Naive thymus-derived CD4-positive, alpha-beta T cell (primary cell): ENCODE results near the gene KRT6C. TPM values are rescaled to one million over a fixed set of nuclear protein-coding genes. Genes with fewer than 3 reads are reported as not detected.
"Not testable (repeated sequence)": the region's sequence is repeated elsewhere in the genome, so short reads cannot be mapped to it uniquely, and the experiment has no call there.

Source experiments
- ATAC-seq: fragments of 150-1000 bp; cut with Tn5 transposase; 2 replicates; pipeline ENCODE4 v1.10.0; 2021; ENCODE audit warnings: mild to moderate bottlenecking, moderate library complexity
- CTCF ChIA-PET: fragments of 350-600 bp; sonication (Branson Sonifier 250); formaldehyde crosslinking; loops from one replicate; lab custom pipeline; 2021; ENCODE audit warnings: antibody characterized with exemption; lab: Charles Lee
- POLR2A ChIA-PET: fragments of 350-600 bp; sonication (Branson Sonifier 250); formaldehyde crosslinking; loops from one replicate; lab custom pipeline; 2021; ENCODE audit warnings: antibody characterized with exemption, inconsistent platforms; lab: Charles Lee
- DNase-seq, 9 donors: peaks; one replicate each; pipeline versions ENCODE4 v3.0.0 to v3.0.0-alpha.2; 2020 to 2022; ENCODE audit warnings: mixed read lengths in 1 of 9
- H3K27ac ChIP-seq: one replicate; pipeline ENCODE4 v1.7.0; 2013; ENCODE audit warnings: mild to moderate bottlenecking, low read depth, low read length, moderate library complexity
- H3K27me3 ChIP-seq, 2 donors: one replicate each; pipeline ENCODE4 v1.7.0; 2013; ENCODE audit warnings: low read length in 2 of 2, mild to moderate bottlenecking in 2 of 2, moderate library complexity in 2 of 2; ENCODE audit not compliant: control insufficient read depth in 2 of 2, insufficient read depth in 2 of 2
- H3K36me3 ChIP-seq, 3 experiments: 1 replicate in 2 of 3; 2 replicates in 1 of 3; pipeline ENCODE4 v1.7.0; 2013; ENCODE audit warnings: low read length in 3 of 3, mild to moderate bottlenecking in 3 of 3, moderate library complexity in 1 of 3; ENCODE audit not compliant: insufficient read depth in 3 of 3, control insufficient read depth in 2 of 3
- H3K4me1 ChIP-seq, 2 donors: one replicate each; pipeline ENCODE4 v1.7.0; 2013; ENCODE audit warnings: low read length in 2 of 2, mild to moderate bottlenecking in 2 of 2, moderate library complexity in 1 of 2; ENCODE audit not compliant: control insufficient read depth in 2 of 2, insufficient read depth in 2 of 2
- H3K4me3 ChIP-seq: 2 replicates; pipeline ENCODE4 v1.7.0; 2013; ENCODE audit warnings: mild to moderate bottlenecking, low read length
- H3K9me3 ChIP-seq, 3 experiments: 1 replicate in 2 of 3; 2 replicates in 1 of 3; pipeline ENCODE4 v1.7.0; 2013; ENCODE audit warnings: low read length in 3 of 3; ENCODE audit not compliant: control insufficient read depth in 2 of 3
- H3K27ac Mint-ChIP-seq, 9 donors: one replicate each; pipeline ENCODE4 v1.8.0; 2020 to 2022; ENCODE audit warnings: mixed read lengths in 9 of 9, mild to moderate bottlenecking in 8 of 9, moderate library complexity in 5 of 9, inconsistent platforms in 2 of 9
- H3K27me3 Mint-ChIP-seq, 5 donors: one replicate each; pipeline ENCODE4 v1.8.0; 2021 to 2022; ENCODE audit warnings: mixed read lengths in 5 of 5, mild to moderate bottlenecking in 1 of 5
- H3K36me3 Mint-ChIP-seq, 5 donors: one replicate each; pipeline ENCODE4 v1.8.0; 2020 to 2022; ENCODE audit warnings: mixed read lengths in 5 of 5, mild to moderate bottlenecking in 3 of 5, inconsistent platforms in 1 of 5
- H3K4me1 Mint-ChIP-seq, 7 donors: one replicate each; pipeline ENCODE4 v1.8.0; 2020 to 2022; ENCODE audit warnings: mixed read lengths in 7 of 7, mild to moderate bottlenecking in 3 of 7, inconsistent platforms in 1 of 7
- H3K4me3 Mint-ChIP-seq, 10 donors: one replicate each; pipeline ENCODE4 v1.8.0; 2020 to 2022; ENCODE audit warnings: mild to moderate bottlenecking in 10 of 10, mixed read lengths in 10 of 10, moderate library complexity in 6 of 10, inconsistent platforms in 2 of 10
- H3K9me3 Mint-ChIP-seq, 11 donors: one replicate each; pipeline ENCODE4 v1.8.0; 2020 to 2022; ENCODE audit warnings: mixed read lengths in 11 of 11, mild to moderate bottlenecking in 4 of 11, inconsistent platforms in 1 of 11, moderate library complexity in 1 of 11
- intact Hi-C, 2 donors: fragments of 100-400 bp; cut with micrococcal nuclease; formaldehyde crosslinking; loops; one replicate each; pipeline ENCODE4 v1.15.1; 2023
- polyA plus RNA-seq, 2 donors: library from polyadenylated mRNA; unstranded; fragments of 300-500 nt; fragmentation: Illumina TruSeq; gene quantifications; one replicate each; pipeline ENCODE4 v1.2.3, GENCODE V29; 2021
- total RNA-seq, 6 experiments: library from RNA in 5 of 6; stranded (reverse) in 5 of 6; gene quantifications; 1 replicate in 5 of 6; 2 replicates in 1 of 6; pipeline ENCODE4 v1.2.3 and lab custom pipeline; 2021 to 2026

KRT6C gene
- total and polyA plus RNA-seq, 7 experiments from 2014 or later, result not detected

DNA sequence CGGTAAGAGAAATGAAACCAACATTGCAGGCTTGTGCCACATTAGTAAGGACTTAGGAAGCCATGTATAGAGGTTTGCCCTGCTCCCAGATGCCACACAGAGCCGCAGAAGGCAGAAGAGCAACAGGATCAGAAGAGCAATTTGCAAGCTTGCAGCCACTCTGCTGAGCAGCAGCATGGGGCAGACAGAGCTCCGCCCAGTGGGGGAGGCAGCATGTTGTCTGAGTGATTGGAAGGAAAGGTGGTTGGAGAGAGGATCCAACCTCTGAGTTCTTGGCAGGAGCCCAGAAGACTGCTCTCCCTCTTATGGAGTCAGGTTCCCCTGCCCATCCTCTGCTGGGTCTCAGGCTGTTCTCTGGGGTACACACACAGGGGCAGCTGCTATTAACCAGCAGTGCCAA, 21.8 kb upstream of the KRT6C start:
- H3K36me3 ChIP-seq, result no peaks in the 10 kb centered on the region
- no peaks in the 10 kb centered on the region for H3K27me3 ChIP-seq
- no peak overlapping the region for H3K4me3 ChIP-seq
- H3K36me3 Mint-ChIP-seq, result no peaks in the 10 kb centered on the region
- DNase-seq, result no peak
- H3K27ac Mint-ChIP-seq, result no peak overlapping the region
- POLR2A ChIA-PET, result no interaction called here
- ATAC-seq, result no peak
- peaks cover 16 to 36% (median 23%) of the 10 kb centered on the region in 5 donors for H3K27me3 Mint-ChIP-seq
- peaks cover 0 to 3% (median 0%) of the 10 kb centered on the region in 7 donors for H3K4me1 Mint-ChIP-seq
- intact Hi-C loops, result no loop called here
- no peak overlapping the region for H3K4me3 Mint-ChIP-seq
- H3K9me3 Mint-ChIP-seq, result peaks cover 0 to 3% (median 0%) of the 10 kb centered on the region in 11 donors
- no peaks in the 10 kb centered on the region for H3K4me1 ChIP-seq
- H3K9me3 ChIP-seq, result no peaks in the 10 kb centered on the region
- H3K27ac ChIP-seq, result no peak overlapping the region
- CTCF ChIA-PET, result interaction anchor here (1.5 kb wide), 1 partner anchor 385 kb away, joined by 3 read pairs; no protein-coding TSS in a partner anchor

DNA sequence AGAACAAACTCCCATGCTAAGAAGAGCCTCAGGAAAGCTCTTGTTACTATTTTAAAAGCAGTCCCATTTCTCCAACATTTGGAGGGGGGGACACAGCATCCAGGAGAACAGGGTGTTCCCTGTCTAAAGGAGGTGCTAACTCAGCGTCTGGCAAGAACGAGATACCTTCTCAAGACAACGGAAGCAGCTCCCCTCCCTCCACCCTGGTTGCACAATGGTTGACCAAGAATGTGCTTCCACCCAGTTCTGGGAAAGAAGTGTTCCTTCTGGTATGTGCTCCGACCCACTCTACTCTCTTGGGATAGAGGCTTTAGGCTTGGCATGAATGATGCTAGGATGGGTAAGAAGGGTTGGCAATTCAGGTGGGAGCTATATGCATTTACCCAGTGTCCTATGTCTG, 20.9 kb upstream of the KRT6C start:
- no peaks in the 10 kb centered on the region for H3K36me3 ChIP-seq
- H3K4me1 ChIP-seq, result no peaks in the 10 kb centered on the region
- ChIA-PET POLR2A (no interaction called here), CTCF (interaction anchor here (1.5 kb wide), 1 partner anchor 386 kb away, joined by 3 read pairs; no protein-coding TSS in a partner anchor)
- H3K4me3 Mint-ChIP-seq, result no peak overlapping the region
- no peaks in the 10 kb centered on the region for H3K9me3 ChIP-seq
- peaks cover 0 to 3% (median 0%) of the 10 kb centered on the region in 11 donors for H3K9me3 Mint-ChIP-seq
- no peak overlapping the region for H3K27ac ChIP-seq
- no peak overlapping the region for H3K4me3 ChIP-seq
- intact Hi-C loops, result no loop called here
- peaks cover 0 to 3% (median 0%) of the 10 kb centered on the region in 7 donors for H3K4me1 Mint-ChIP-seq
- DNase-seq, result no peak
- H3K36me3 Mint-ChIP-seq, result no peaks in the 10 kb centered on the region
- peaks cover 18 to 36% (median 28%) of the 10 kb centered on the region in 5 donors for H3K27me3 Mint-ChIP-seq
- no peak overlapping the region for H3K27ac Mint-ChIP-seq
- H3K27me3 ChIP-seq, result no peaks in the 10 kb centered on the region
- no peak for ATAC-seq

DNA sequence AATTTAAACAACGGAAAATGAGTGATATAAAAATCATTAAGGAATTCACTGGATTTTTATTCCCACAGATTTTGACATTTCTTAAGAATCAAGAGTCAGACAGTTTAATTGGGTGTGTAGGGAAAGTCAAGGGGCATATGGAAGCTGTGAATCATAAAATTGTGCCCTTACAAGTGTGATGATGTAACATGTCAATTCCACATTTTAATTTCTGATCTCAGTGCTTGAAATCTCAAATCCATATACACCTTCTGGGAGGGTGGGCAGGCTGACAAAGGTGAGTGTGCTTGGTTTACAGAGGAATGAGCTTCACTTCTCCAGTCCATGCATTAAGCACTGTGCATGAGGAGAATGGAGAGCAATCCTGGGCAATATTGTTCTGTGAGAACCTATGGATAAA, 20.5 kb upstream of the KRT6C start:
- no peaks in the 10 kb centered on the region for H3K27me3 ChIP-seq
- DNase-seq, result no peak
- ATAC-seq, result no peak
- Mint-ChIP-seq H3K9me3 (peaks cover 0 to 3% (median 0%) of the 10 kb centered on the region in 11 donors), H3K27me3 (peaks cover 18 to 36% (median 29%) of the 10 kb centered on the region in 5 donors), H3K4me1 (peaks cover 0 to 3% (median 0%) of the 10 kb centered on the region in 7 donors), H3K27ac (no peak overlapping the region), H3K36me3 (peaks cover 0 to under 1% (median 0%) of the 10 kb centered on the region in 5 donors), H3K4me3 (no peak overlapping the region)
- intact Hi-C loops, result no loop called here
- H3K4me3 ChIP-seq, result no peak overlapping the region
- CTCF ChIA-PET, result no interaction called here
- H3K27ac ChIP-seq, result no peak overlapping the region
- H3K36me3 ChIP-seq, result no peaks in the 10 kb centered on the region
- POLR2A ChIA-PET, result no interaction called here
- no peaks in the 10 kb centered on the region for H3K9me3 ChIP-seq
- H3K4me1 ChIP-seq, result no peaks in the 10 kb centered on the region

DNA sequence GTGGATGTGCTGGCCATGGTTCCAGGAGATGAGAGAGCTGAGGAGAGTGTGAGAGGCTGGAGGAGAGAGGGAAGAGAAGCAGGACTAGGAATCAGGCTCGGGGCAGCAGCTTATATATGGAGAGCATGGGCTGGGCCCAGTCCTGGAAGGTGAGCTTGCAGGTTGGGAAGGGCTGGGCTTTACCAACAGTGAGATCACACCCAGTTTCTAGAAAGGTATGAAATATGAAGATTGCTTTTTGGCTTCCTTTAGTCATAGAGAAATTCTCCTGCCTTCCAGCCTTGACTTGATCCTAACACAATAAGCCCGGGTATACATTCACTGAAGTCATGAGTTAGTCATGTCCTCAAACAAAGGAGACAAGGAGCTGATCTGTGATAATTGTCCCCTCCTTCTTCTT, 19.6 kb upstream of the KRT6C start, which contains the start of gene KRT6A:
Gene KRT6A (minus strand): TSS at position 86 of the 400 bp plus-strand sequence. CDS start 69 bp downstream, at position 17.
- Mint-ChIP-seq H3K4me3 (no peak within 1 kb of the TSS), H3K36me3 (peaks cover 0 to 5% (median 0%) of the 10 kb centered on the region in 5 donors), H3K9me3 (peaks cover 0 to 3% (median 0%) of the 10 kb centered on the region in 11 donors), H3K27me3 (peaks cover 20 to 43% (median 34%) of the 10 kb centered on the region in 5 donors), H3K4me1 (peaks cover 0 to 3% (median 0%) of the 10 kb centered on the region in 7 donors), H3K27ac (no peak within 1 kb of the TSS)
- ATAC-seq, result no peak
- no peaks in the 10 kb centered on the region for H3K9me3 ChIP-seq
- intact Hi-C loops, result no loop called here
- no peak for DNase-seq
- H3K27me3 ChIP-seq, result no peaks in the 10 kb centered on the region
- ChIA-PET POLR2A (no interaction called here), CTCF (no interaction called here)
- no peak within 1 kb of the TSS for H3K27ac ChIP-seq
- H3K4me3 ChIP-seq, result no peak within 1 kb of the TSS
- no peaks in the 10 kb centered on the region for H3K36me3 ChIP-seq
- H3K4me1 ChIP-seq, result no peaks in the 10 kb centered on the region

DNA sequence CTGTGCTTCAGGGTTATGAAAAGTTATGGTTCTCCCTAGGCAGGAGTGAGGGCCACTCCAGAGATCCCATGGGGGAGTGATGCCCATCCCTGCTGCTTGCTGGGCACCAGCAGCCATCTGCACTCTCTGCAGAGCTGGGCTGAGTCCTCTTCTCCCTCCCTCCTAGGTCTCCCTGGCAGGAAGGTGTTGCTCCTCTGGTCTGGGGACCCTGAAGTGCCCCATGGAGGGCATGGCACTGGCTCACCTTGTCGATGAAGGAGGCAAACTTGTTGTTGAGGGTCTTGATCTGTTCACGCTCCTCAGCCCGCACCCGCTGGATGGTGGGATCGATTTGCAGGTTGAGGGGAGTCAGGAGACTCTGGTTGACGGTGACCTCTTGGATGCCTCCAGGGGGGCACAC, 18.8 kb upstream of the KRT6C start:
- H3K4me3 ChIP-seq, intact Hi-C loops, ATAC-seq, H3K27ac ChIP-seq, H3K4me1 Mint-ChIP-seq, H3K36me3 Mint-ChIP-seq, H3K9me3 ChIP-seq, H3K27ac Mint-ChIP-seq, H3K9me3 Mint-ChIP-seq, H3K4me1 ChIP-seq, POLR2A ChIA-PET, DNase-seq, CTCF ChIA-PET, H3K27me3 ChIP-seq, H3K36me3 ChIP-seq, H3K4me3 Mint-ChIP-seq: not testable (repeated sequence)
- peaks cover 17 to 41% (median 34%) of the 10 kb centered on the region in 5 donors for H3K27me3 Mint-ChIP-seq

DNA sequence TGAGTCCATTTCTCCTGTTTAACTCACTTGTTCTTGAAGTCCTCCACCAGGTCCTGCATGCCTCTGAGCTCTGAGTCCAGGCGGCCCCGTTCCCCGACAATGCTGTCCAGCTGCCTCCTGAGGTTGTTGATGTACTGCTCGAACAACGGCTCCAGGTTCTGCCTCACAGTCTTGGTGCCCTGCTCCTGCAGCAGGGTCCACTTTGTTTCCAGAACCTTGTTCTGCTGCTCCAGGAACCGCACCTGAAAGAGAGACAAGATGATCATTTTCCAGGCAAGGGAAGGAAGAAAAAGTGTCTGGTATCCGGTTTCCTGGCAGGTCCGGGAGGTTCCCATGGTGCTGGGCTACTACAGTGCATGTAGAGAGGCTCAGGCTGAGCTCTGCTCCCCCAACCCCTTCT, 17.9 kb upstream of the KRT6C start:
- H3K27me3 Mint-ChIP-seq, result peaks cover 17 to 49% (median 36%) of the 10 kb centered on the region in 5 donors
- intact Hi-C loops, H3K27ac ChIP-seq, H3K9me3 Mint-ChIP-seq, H3K4me3 ChIP-seq, H3K4me1 Mint-ChIP-seq, H3K9me3 ChIP-seq, POLR2A ChIA-PET, H3K36me3 Mint-ChIP-seq, ATAC-seq, CTCF ChIA-PET, H3K27ac Mint-ChIP-seq, DNase-seq, H3K4me3 Mint-ChIP-seq, H3K27me3 ChIP-seq, H3K36me3 ChIP-seq, H3K4me1 ChIP-seq: not testable (repeated sequence)

DNA sequence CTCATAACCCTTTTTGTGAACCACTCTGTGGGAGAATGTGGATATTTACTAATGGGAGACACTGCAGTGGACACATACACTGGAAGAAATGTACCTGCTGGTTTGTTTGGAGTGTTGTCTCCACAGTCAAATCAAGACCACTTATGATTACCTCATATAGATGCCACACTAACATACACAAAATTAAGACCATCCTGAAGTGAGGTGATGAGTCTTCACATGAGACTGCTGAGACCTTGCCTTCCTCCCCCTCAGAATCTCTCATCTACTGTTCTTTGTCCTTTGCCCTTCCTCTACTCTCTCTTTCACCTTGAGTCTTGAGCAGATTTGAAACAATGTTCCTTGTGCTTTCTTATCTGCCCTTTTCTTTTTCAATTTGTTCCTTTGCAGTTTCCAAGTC, 15.1 kb upstream of the KRT6C start:
- Mint-ChIP-seq H3K27ac (no peak overlapping the region), H3K4me1 (no peaks in the 10 kb centered on the region), H3K9me3 (peaks cover 0 to 18% (median 9%) of the 10 kb centered on the region in 11 donors), H3K36me3 (peaks cover 0 to 7% (median 0%) of the 10 kb centered on the region in 5 donors), H3K27me3 (peaks cover 26 to 66% (median 49%) of the 10 kb centered on the region in 5 donors), H3K4me3 (no peak overlapping the region)
- Histone ChIP-seq H3K27ac (no peak overlapping the region), H3K36me3 (no peaks in the 10 kb centered on the region), H3K9me3 (no peaks in the 10 kb centered on the region), H3K4me3 (no peak overlapping the region), H3K4me1 (no peaks in the 10 kb centered on the region), H3K27me3 (peaks cover 0 to 4% of the 10 kb centered on the region in 2 donors)
- DNase-seq, result no peak
- no peak for ATAC-seq
- ChIA-PET CTCF (no interaction called here), POLR2A (no interaction called here)
- intact Hi-C loops, result no loop called here
